NCI-H187 treated with DMSO at 0.1 percent for 48 hours (cell line): ENCODE measurements around the gene TGFBR3.

ENCODE experiments used
- DNase-seq: peaks from one replicate; lab custom pipeline; 2025; lab: John Stamatoyannopoulos, UW

Gene TGFBR3

DNA sequence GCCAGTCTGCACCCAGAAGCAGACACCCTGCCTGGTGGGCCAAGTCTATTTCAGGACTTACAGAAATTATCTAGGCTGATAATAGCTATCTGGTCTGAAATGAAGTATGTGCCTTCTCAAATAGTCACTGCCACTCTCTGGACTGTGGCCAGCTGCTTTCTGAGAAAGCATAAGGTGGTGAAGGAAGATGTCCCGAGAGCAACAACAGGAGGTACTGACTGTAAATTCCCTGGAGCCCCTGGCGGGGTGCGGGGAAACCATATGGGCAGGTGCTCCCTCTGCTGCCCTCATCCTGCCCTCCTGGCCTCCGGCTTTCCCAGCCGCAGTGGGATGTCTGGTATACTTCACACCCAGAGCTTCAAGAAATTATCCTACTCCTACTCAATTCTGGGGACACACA, 86.8 kb downstream of the TGFBR3 start:
- DNase-seq, result no peak

DNA sequence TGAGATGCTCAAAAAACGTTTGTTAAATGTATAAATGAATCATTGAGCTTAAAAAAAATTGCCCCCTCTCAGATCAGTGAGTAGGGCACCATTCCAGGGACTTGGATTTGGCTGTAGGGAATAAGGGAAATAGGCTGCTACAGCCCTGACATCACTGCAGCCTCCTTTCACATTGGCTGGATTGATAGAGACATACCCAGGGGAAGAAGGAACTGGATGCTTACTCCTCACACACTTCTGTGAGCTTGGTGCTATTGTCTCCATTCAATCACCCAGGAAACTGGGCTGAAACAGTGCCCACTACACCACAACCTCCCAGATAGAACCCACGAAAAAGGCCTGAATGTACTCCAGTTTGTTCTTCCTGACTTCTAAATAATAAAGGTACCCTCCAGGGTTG, 87.2 kb downstream of the TGFBR3 start:
- no peak for DNase-seq

DNA sequence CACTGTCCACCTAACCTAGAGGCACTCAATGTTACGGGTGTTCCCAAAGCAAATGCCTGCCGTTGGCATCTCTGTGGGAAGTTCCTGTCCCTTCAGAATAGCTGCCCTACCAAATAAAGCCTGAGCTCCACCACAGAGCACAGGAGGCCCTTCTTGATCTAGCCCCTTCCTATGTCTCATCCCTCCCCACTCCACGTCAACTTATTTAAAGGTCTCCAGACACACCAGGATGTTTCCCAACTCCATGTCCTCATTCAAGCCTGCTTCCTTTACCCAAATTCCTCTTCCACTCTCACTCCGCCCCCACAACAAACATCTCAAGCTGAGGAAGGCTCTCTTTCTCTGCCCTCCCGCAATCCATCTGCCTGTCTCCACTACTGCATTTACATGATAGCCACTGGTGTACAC, 87.7 kb downstream of the TGFBR3 start:
- DNase-seq, result no peak

GRCh38 chr1:91797164-91797563, 88.8 kb downstream of the TGFBR3 start:
- no peak for DNase-seq

DNA sequence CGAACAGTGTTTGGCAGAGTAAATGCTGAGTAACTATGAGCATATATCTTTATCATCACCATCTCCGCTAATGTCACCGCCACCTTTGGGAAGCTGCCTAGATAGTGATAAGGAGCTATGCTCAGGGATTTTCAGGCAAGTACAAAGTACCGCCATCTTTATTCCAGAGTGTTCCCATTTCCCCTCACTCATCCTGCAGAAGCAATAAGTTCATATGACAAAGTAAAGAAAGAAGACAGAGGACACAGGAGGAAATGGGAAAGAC, 89.6 kb downstream of the TGFBR3 start:
- DNase-seq, result no peak

DNA sequence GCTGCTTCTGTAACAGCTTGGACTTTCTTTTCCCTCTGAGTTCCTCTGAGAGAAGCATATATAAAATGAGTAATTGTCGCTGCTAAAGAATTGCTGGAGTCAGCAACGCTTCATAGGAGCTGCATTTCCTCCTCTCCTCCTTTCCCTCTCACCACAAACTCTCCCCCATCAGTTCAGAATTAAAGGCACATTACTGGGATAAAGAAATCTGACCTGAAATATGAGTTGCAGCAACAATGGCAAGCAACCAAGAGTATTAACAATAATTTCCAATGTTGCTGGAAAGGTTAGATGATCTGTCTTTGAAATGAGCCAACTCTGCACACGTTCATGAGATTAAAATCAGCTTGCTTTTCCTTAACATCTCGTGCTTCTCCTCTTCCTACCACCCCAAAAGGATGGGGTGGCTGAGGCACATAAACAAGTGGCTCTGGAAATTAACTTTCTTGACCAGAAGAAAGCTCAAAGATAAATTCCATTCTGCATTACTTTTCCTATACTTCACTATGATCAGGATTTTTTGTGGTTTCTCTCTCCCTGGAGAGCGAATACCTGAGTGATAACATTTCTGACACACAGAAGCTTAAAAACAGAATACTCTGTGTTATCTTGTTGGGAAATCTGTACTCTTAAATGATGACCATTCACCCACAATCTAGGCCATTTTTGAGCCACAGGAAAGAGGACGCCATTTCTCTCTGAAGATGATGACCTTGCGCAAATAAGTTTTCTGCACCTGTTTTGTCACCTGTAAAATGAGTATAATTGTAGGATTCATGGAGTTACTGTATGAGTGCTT, 90.2 kb downstream of the TGFBR3 start:
- DNase-seq, result no peak

GRCh38 chr1:91793877-91794276, 92.1 kb downstream of the TGFBR3 start:
- DNase-seq, result no peak

DNA sequence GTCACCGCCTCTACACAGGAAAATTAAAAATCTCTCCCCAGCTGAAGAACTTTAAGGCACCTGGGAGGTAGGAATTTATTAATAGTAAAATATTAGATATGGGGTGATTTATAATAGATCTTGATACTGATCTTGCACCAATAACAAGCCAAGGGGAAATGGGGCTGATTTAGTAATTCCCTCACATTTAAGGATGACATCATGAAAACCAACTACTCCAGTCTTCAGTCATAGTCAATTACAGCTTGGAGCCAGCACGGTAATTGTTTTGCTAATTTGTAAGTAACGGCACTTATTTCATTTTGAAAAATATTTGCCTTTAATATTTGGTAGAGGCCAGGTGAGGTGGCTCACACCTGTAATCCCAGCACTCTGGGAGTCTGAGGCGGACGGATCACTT, 92.8 kb downstream of the TGFBR3 start:
- no peak for DNase-seq

- DNase-seq, result no peak
Measured at GRCh38 chr1:91792489-91793071, 93.4 kb downstream of the TGFBR3 start.

DNA sequence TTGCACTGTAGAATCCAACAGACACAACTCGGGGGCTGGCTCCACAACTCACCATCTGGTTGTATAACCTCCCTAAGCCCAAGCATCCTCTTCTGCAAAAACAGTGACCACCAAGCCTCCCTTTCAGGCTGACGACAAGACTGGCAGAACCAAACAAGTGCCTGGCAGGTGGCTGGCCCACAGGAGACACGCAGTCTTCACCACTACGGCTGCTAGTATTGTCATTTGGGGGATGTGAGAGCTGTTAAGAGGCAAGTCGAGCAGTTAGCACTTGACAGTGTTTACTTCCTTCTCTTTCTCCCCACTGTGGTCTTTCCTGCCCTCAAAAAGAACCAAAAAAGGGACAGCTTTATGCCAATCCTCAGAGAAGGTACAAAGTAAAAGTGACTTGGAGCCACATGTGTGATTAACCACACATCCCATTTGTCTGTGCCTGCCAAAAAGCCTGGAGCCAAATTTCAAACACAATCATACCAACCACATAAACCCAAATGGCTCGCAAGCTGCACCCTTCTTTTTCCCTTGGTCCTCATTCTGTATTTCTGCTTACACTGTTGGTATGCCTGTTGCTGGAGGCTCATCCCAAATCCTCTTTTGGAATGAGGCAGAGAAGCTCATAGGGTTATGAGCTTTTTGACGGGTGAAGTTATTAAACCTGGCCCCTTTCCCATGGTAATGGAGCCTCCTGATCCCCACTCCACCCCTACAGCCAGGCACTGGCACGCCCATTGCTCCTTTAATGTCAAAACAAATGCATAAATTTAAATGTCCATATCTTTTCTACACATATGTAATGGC, 94.1 kb downstream of the TGFBR3 start:
- no peak for DNase-seq

DNA sequence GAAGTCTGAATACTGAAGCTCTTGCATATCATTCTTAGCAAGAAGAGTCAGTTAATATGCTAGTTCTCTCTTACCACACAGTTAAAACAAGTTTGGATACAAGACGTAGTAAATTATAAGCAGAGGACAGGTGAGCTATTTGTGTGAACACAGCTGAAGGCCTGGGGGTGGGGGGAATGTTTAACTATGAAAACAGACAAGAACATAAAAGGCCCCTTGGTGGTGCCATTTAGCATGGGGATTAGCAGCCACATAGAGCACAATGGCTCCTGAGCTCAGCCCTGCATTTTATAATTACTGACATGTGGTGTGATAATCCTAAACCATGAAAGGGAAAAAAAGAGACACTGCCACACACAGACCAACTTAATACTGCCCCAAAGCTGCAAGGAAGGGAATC, 94.8 kb downstream of the TGFBR3 start:
- no peak for DNase-seq

GRCh38 chr1:91790392-91790791, 95.6 kb downstream of the TGFBR3 start:
- DNase-seq, result no peak

GRCh38 chr1:91789273-91789997, 96.5 kb downstream of the TGFBR3 start:
- DNase-seq, result no peak

GRCh38 chr1:91787919-91788318, 98.0 kb downstream of the TGFBR3 start:
- DNase-seq, result no peak

DNA sequence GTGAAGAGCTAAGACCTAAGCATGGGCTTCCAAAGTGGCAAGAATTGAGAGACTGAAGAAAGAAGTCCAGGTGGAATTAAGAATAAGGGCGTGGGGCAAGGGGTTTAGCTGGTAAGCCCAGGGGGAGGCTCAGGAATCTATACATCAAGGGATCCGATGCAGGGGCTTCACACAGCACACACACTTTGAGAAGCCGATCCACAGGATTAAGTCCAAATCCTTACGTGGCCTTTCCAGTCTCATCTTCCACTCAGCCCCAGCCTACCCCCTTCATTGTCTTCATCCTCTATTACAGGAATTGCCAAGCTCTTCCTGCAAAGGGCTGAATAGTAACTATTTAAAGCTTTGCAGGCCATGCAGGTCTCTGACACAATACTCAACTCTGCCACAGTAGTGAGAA, 101.3 kb downstream of the TGFBR3 start:
- no peak for DNase-seq

GRCh38 chr1:91784191-91784590, 101.8 kb downstream of the TGFBR3 start:
- DNase-seq, result no peak

GRCh38 chr1:91783423-91784170, 102.4 kb downstream of the TGFBR3 start:
- DNase-seq, result no peak

- DNase-seq, result no peak
Measured at GRCh38 chr1:91781901-91782622, 103.9 kb downstream of the TGFBR3 start.

GRCh38 chr1:91781371-91781825, 104.6 kb downstream of the TGFBR3 start:
- no peak for DNase-seq

DNA sequence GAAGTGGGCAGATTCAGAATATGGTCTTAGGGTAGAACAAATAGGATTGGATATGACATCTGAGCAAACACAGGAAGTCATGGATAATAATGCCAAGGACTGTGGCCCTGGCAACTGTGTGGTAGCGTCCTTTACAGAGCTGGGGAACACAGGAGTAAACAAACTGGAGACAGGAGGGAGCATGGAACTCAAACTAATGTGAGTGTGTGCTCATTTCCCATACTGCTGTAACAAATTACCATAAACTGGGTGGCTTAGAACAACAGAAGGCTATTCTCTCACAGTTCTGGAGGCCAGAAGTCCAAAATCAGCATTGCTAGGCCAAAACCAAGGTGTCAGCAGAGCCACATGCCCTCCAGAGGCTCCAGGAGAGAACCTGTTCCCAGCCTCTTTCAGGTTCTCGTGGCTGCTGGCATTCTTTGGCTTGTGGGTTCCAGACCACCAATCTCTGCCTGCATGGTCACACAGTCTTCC, 106.4 kb downstream of the TGFBR3 start:
- no peak for DNase-seq

DNA sequence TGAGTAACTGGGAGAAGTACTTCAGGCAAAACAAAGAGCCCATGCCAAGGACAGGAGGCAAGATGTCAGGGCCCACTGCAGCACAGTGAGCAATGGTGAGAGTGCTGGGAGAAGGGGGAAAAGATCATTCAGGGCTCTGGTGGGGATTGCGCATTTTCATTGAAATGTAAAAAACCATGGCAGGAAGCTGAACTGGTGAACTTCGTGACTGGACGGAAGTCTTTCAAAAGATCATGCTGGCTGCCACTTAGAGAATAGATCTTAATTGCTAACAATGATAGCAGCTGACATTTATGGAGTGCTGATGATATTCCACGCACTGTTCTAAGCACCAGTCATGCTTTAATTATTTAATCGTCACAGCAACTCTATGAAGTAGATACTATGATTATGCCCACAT, 107.0 kb downstream of the TGFBR3 start:
- DNase-seq, result no peak
